TTC549 (cell line): Measurements from ENCODE around the gene GMIP.
"Not testable (repeated sequence)": the region's sequence is repeated elsewhere in the genome, so short reads cannot be mapped to it uniquely, and the experiment has no call there.

ENCODE experiments used
- FAIRE-seq: peaks from 2 replicates; lab custom pipeline; 2012; peaks lifted over from hg19 to GRCh38; lab: Jason Lieb, UNC

The GMIP gene

DNA sequence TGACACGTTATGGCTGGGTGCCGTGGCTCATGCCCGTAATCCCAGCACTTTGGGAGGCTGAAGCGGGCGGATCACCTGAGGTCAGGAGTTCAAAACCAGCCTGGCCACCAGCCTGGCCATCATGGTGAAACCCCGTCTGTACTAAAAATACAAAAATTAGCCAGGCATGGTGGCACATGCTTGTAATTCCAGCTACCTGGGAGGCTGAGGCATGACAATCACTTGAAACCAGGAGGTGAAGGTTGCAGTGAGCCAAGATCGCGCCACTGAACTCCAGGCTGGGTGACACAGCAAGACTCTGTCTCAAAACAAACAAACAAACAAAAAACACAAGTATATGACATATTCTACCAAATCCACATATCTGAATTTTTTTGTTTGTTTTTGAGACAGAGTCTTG, 36.8 kb downstream of the GMIP start:
- FAIRE-seq, result not testable (repeated sequence)

- no peak for FAIRE-seq
Observed at GRCh38 chr19:19606021-19606420, 37.4 kb downstream of the GMIP start.

GRCh38 chr19:19602713-19603324, 40.6 kb downstream of the GMIP start:
- no peak for FAIRE-seq

DNA sequence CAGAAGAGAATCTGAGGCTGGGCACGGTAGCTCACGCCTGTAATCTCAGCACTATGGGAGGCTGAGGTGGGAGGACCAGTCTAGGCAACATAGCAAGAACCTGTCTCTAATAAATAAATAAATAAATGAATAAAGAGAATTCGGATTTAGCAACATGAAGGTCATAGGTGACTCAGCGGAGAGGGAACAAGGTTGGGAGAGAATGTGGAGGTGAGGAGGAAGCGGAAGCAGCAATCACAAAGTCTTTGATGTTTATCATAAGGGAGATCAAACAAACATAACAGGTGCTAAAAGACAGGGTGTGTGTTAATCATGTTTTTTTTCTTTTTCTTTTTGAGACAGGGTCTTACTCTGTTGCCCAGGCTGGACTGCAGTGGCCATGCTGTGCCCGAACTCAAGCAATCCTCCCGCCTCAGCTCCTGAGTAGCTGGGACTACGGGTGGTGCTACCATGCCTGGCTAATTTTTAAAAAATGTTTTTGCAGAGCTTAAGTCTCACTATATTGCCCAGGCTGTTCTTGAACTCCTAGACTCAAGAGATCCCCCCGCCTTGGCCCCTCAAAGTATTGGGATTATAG, 41.2 kb downstream of the GMIP start:
- no peak for FAIRE-seq

GRCh38 chr19:19600793-19601330, 42.6 kb downstream of the GMIP start:
- no peak for FAIRE-seq

GRCh38 chr19:19598728-19599451, 44.6 kb downstream of the GMIP start:
- FAIRE-seq, result not testable (repeated sequence)

DNA sequence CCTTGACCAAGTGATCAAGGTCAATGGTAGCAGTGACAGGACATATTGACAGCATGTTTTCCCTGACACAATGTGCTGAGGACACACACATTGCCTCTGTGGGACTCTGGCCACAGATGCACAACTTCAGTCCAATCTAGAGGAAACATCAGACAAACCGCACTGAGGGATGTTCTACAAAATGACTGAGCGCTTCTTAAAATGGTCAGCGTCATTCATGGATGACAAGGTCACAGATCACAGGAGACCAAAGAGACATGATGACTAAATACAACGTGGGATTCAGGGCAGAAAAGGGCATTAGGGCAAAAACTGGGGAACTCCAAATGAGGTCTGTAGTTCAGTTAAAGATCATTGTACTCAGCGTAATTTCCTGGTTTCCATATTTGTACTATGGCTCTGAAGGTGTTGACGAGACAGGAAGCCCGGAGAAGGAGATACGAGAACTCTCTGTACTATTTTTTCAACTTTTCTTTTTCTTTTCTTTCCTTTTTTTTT, 45.6 kb downstream of the GMIP start:
- FAIRE-seq, result no peak

DNA sequence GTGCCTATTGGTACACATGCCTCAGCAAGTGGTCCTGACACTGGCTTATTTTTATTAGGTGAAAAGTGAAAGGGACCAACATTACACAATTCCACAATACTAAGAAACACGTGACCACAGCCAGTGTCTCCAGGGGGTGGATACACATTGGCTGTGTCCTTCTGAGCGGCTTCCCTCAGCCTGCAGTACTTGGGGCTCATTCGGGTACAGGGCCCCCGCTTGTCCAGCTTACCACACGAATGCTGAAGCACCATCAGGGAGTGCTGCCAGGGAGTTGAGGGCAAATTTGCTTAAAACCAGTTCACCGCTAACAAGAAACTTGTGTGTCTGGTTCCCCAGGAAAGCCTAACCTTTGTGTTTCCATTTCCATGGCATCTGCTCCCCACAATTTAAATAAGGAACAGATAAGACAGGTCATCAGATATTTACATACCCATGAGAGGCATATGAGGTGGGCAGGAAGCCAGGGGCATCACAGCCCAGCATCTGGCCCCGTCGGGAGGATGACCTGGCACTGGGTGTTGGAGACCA, 48.2 kb downstream of the GMIP start:
- FAIRE-seq, result no peak

DNA sequence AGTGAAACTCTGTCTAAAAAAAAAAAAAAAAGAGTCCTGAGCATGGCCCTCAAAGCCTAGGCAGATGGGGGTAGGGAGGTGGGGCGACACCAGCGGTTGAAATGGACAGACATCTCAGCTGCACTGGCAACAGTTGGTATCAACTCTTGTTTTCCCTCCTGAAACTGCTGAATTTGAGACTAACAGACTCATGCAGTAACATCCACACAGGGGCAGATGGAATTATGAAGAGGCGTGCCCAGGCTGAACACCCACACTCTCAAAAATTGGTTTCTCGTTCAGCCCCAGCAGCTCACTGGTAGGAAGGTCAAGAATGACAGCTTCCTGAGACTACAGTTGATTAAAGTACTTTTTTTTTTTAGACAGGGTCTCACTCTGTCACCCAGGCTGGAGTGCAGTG, 49.1 kb downstream of the GMIP start:
- no peak for FAIRE-seq

- no peak for FAIRE-seq
Observed at GRCh38 chr19:19592690-19593089, 50.8 kb downstream of the GMIP start.

GRCh38 chr19:19591133-19591825, 52.2 kb downstream of the GMIP start:
- FAIRE-seq, result no peak

DNA sequence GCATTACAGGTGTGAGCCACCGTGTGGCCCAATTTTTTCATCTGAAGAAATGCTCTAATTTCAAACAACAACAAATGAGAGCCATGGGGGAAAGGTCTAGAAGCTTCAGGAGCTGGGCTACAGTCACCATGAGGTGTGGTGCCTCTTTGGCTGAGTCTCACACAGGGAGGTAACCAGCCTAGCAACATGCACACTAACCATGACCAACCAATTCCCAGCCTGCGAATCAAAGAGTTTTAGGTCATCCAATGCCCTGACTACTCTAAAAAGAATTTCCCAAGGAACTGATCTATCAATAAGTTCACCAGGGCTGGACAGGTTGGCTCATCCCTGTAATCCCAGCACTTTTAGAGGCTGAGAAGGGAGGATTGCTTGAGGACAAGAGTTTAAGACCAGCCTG, 54.9 kb downstream of the GMIP start:
- no peak for FAIRE-seq

GRCh38 chr19:19587771-19588170, 55.7 kb downstream of the GMIP start:
- no peak for FAIRE-seq

- no peak for FAIRE-seq
Observed at GRCh38 chr19:19584356-19584755, 59.1 kb downstream of the GMIP start.

DNA sequence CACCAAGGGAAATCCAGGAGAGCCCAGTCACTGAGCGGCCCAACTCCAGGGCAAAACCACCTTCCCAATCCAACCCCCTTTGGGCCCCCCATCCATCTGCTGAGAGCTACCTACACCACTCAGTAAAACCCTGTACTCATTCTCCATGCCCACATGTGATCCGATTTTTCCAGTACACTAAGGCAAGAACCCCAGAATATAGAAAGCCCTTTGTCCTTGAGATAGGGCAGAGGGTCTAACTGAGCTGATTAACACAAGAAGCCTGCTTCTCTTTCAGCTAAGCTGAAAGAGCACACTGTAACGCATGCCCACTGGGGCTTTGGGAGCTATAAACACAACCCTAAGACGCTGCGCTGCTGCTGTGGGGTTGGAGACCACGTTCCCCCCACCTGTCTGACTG, 61.0 kb downstream of the GMIP start:
- no peak for FAIRE-seq

DNA sequence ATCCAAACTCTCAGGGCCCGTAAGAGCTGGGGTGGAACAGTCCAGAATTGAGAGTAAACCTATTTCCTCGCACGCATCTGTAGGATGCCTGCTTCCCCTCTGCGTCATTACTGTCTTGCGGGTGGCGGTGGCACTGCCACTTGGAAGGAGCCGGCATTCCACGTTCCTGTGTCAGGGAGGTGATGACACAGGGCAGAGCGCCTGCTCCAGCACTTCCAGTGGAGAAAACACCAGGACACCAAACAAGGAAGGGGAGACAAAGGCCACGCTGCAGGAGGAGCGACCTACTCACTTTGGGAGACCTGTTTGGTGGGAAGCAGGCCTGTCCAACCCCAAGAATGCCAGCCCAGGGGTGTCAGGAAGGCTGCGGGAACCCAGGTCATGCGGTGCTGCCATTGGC, 62.1 kb downstream of the GMIP start:
- no peak for FAIRE-seq

- no peak for FAIRE-seq
Observed at GRCh38 chr19:19580418-19580817, 63.0 kb downstream of the GMIP start.

DNA sequence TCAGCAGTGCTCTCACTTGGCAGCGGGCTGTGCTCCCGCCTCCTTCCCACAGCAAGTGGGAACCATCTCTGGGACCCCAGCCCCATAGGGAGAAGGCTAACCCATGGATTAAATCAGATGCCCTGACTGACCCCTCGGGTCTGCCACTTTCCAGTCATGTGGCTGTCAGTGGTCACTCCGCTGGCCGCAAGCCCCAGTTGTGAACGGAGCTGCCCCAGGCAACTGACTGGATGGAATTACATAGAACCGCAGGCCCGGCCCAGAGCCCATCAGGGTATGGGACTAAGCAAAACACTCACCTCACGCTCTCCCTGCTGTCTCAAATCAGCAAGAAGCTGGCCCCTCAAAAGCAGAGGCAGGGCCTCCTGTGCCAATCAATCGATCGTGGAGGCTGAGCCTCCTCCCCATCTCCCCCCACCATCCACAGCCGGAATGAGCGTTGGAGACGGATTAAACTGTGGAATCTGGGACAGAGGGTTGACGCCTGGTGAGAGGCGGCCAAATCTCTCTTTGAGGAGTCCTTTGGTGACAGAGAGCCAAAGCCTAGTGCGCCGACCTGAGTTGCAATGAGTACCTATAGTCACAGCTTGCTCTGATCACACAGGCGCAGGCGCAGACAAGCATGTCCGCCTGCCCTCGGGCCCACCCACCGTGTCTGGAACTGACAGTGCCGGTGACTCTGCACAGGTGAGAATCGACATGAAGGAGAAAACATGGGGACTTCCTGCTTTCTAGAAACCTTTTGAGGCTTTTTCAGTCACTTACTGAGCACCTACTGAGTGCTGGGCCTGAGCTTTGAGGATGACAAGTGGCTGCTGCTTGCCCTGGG, 63.7 kb downstream of the GMIP start:
- FAIRE-seq, result no peak
